NK-92 (cell line): Measurements from ENCODE around the gene HAGHL.
"Not testable (repeated sequence)": the region's sequence is repeated elsewhere in the genome, so short reads cannot be mapped to it uniquely, and the experiment has no call there.

Experiments used
- DNase-seq: peaks from one replicate; lab custom pipeline; 2025; ENCODE audit not compliant: unreplicated experiment; lab: John Stamatoyannopoulos, UW

HAGHL gene

DNA sequence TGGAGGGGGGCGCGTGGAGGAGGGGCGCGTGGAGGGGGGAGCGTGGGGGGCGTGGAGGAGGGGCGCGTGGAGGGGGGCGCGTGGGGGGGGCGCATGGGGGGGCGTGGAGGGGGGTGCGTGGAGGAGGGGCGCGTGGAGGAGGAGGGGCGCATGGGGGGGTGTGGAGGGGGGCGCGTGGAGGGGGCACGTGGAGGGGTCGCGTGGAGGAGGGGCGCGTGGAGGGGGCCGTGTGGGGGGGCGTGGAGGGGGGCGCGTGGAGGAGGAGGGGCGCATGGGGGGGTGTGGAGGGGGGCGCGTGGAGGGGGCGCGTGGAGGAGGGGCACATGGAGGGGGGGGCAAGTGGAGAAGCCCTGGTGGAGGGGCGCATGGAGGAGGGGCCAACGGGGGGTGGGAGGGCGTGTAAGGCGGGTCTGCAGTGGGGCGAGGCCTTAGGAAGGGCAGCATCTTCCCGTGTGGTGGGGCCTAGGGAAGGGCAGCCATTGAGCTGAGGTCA lies 40.9 kb downstream of the HAGHL start:
- DNase-seq = no peak

- DNase-seq = no peak
Measured at GRCh38 chr16:768428-768827, 41.5 kb downstream of the HAGHL start.

DNA sequence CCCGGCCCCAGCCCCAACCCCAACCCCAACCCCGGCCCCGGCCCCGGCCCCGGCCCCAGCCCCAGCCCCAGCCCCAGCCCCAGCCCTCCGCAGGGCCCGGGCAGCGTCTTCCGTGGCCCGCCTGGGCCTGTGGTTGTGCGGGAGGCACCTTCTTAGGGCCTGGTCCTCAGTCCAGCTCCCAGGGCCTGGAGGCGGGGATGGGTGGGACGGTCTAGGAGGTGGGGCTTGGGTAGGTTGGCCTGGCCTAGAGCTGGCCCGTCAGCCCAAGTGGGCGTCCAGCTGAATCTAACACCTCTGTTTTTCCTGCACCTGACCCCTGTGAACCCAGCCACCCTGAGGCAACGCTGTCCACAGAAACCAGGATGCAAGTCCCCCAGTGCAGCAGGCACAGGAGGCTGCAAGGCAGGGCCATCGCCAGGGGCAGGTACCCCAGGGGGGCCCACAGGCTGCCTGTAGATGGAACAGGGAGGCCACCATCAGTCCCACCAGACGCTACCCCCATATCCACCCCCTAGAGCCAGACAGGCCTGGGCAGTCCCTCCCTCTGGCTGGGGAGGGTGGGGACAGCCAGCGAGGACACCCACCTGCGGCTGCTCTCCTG lies 42.4 kb downstream of the HAGHL start:
- DNase-seq = no peak

DNA sequence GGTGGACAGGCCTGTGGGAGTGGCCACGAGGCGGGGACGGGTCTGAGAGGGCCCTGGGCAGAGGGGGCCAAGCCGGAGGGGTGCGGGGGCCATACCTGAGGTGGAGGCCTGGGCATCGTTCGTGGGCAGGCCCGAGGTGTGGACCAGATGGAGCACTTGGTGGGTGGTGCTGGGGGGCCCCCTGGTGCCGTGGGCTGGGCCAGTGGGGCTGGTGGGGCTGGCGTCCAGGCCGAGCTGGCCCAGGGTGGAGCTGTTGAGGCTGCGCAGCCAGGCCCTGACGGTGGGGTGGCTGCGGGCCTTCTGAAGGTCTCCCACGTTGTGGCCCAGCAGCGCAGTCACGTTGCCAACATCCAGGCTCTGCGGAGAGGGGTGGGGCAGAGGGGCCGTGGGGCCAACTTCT lies 43.0 kb downstream of the HAGHL start:
- DNase-seq = no peak

GRCh38 chr16:770411-770810 lies 43.5 kb downstream of the HAGHL start:
- no peak for DNase-seq

- no peak for DNase-seq
Measured at GRCh38 chr16:772959-773358, 46.1 kb downstream of the HAGHL start.

DNA sequence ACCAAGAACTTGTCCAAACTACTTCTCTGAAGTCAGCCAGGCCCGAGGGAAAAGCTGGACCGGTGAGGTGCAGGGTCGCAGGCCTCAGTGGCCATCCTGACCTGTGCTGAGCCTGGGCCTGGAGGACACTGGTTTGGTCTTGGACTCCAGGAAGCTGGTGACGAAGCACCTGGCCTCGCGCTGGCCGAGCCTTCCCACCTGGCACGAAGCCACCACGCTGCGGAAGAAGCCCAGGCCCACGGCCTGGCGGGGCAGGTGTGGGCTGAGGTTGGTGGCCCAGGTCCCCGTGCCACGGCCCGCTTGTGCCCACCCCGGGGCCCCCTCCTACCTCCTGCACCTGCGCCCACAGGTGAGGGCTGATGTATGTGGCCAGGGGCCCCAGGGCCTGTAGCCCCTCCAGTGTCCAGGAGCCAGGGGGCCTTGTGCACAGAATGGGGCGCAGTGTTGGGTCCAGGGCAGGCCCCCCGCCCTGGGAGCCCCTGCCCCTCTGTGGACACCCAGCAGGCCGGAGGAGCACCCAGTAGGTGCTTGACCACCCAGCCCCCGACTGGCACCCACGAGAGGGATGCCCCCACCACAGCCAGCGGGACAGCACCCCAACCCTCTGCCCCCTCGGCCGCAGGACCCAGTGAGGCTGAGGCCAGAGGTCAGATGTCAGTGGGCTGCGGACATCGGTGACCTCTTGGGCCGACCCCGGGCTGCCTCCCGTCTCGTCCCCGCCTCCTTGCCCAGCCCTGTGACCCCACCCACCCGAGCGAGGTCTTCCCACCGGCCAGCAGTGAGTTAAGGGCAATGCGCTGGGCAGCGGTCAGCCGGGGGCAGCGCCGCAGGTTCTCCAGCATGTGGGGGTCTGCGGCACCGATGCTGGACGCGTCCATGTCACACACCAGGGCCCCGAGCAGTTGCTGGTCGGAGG lies 47.4 kb downstream of the HAGHL start:
- DNase-seq = no peak

DNA sequence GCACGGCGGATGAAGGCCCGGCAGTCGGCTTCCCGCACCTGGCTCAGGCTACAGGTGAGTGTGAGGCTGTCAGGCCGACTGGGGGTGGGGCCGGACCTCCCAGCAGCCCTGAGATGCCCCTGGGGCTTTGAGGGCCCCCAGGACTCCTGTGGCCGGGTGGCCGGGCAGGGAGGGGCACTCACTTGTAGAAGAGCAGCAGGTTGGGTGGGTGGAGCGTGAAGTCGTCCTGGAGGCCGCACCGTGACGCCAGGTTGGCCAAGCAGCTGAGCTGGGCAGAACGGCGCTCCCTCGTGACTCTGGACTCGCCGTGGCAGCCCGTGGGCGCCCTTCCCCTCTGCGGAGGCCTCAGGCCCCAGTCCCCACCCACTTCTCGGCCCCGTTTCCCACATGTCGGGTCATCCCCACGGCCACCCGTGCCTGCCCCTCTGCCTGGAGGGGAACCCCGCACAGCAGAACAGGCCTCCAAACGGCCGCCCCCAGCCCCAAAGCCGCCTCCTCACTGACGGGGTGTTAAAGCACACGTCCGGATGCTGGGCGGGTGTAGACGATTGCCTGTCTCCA lies 48.4 kb downstream of the HAGHL start:
- no peak for DNase-seq

DNA sequence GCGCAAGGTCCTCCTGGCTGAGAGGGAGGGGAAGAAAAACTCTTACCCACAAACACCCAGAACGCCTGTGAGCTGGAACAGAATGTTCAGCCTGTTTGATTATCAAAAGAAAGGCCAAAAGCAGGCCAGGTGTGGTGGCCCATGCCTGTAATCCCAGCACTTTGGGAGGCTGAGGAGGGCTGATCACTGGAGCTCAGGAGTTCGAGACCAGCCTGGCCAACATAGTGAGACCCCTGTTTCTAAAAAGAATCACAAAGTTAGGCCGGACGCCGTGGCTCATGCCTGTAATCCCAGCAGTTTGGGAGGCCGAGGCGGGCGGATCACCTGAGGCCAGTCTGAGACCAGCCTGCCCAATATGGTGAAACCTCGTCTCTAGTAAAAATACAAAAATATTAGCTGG lies 49.4 kb downstream of the HAGHL start:
- DNase-seq = not testable (repeated sequence)

GRCh38 chr16:776824-777223 lies 49.9 kb downstream of the HAGHL start:
- DNase-seq = no peak

- DNase-seq = no peak
Measured at GRCh38 chr16:777826-778225, 50.9 kb downstream of the HAGHL start.

DNA sequence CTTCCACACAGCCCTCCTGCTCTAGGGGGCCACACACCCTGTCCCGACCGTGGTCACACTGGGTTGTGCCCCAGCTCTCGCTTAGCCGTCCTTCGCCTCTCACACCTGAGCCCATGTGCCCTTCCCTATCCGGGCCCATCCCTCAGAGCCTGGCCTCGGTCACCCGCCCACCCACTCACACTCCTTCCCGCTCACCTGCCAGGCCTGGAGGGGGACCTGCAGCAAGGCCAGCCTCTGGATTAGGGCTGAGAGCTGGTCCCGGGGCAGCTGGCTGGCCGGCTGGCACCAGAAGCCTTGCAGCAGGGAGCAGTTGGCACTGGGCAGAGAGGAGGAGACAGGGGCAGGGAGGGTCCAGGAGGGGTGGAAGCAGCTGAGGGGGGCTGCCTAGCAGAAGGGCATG lies 51.5 kb downstream of the HAGHL start:
- DNase-seq = no peak

DNA sequence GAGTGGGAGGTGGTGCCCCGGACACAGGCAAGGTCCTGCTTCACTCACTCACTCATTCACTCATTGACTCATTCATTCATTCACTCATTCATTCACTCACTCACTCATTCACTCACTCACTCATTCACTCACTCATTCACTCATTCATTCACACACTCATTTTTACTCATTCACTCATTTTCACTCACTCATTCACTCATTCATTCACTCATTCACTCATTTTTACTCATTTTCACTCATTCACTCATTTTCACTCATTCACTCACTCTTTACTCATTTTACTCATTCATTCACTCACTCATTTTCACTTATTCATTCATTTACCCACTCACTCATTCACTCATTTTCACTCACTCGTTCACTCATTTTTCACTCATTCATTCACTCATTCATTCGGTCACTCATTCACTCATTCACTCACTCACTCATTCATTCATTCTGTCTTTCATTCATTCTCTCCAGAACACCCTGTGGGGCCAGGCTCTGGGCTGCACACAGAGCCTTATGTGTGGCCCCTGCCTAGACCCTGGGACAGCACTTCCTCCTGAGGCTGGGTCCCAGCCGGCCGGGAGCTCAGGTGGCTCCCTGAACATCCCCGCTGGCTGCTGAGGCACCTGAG lies 52.1 kb downstream of the HAGHL start:
- DNase-seq = no peak
